SK-N-SH treated with all-trans-retinoic acid at 6 μM for 48 hours (cell line): ENCODE measurements around the gene THRB.

Experiments used
- ATAC-seq: fragments of 200-7000 bp; cut with Tn5 transposase; 3 replicates; pipeline ENCODE4 v1.9.1; 2020; ENCODE audit warnings: mild to moderate bottlenecking, moderate library complexity
- ARNTL ChIP-seq: fragments of 450-650 bp; formaldehyde crosslinking; IDR thresholded peaks from 2 replicates; pipeline ENCODE4 v1.5.0; 2020; ENCODE audit warnings: low read depth, mild to moderate bottlenecking, moderate library complexity, borderline replicate concordance
- BACH2 ChIP-seq: fragments of 250-450 bp; sonication (Bioruptor Pico); IDR thresholded peaks from 2 replicates; pipeline ENCODE4 v1.9.0; 2021; ENCODE audit warnings: mild to moderate bottlenecking, borderline replicate concordance
- ESRRG ChIP-seq: fragments of 250-450 bp; sonication (Bioruptor Pico); IDR thresholded peaks from 2 replicates; pipeline ENCODE4 v1.6.1; 2021; ENCODE audit warnings: mild to moderate bottlenecking
- GLIS3 ChIP-seq: fragments of 250-450 bp; sonication (Bioruptor Pico); IDR thresholded peaks from 2 replicates; pipeline ENCODE4 v1.5.0; 2020; ENCODE audit warnings: mild to moderate bottlenecking, moderate library complexity
- ISL1 ChIP-seq: fragments of 250-450 bp; sonication (Bioruptor Pico); IDR thresholded peaks from 2 replicates; pipeline ENCODE4 v2.1.2; 2022; ENCODE audit warnings: mild to moderate bottlenecking, moderate library complexity
- OSR1 ChIP-seq: fragments of 250-450 bp; sonication (Bioruptor Pico); IDR thresholded peaks from 2 replicates; pipeline ENCODE4 v1.8.0; 2022; ENCODE audit warnings: moderate library complexity, mild to moderate bottlenecking, inconsistent platforms
- PPARA ChIP-seq: fragments of 250-450 bp; sonication (Bioruptor Pico); IDR thresholded peaks from 2 replicates; pipeline ENCODE4 v1.5.0; 2020; ENCODE audit warnings: mild to moderate bottlenecking, borderline replicate concordance
- RARB ChIP-seq: fragments of 250-450 bp; sonication (Bioruptor Pico); IDR thresholded peaks from 2 replicates; pipeline ENCODE4 v1.8.0; 2021; ENCODE audit warnings: mild to moderate bottlenecking, moderate library complexity
- SNAI2 ChIP-seq: fragments of 250-450 bp; sonication (Bioruptor Pico); IDR thresholded peaks from 2 replicates; pipeline ENCODE4 v1.5.0; 2020; ENCODE audit warnings: mild to moderate bottlenecking, moderate library complexity
- TCF4 ChIP-seq: fragments of 250-450 bp; sonication (Bioruptor Pico); IDR thresholded peaks from 2 replicates; pipeline ENCODE4 v1.8.0; 2021; ENCODE audit warnings: mild to moderate bottlenecking, moderate library complexity, borderline replicate concordance
- TSHZ2 ChIP-seq: fragments of 250-450 bp; sonication (Bioruptor Pico); IDR thresholded peaks from 2 replicates; pipeline ENCODE4 v1.5.0; 2020; ENCODE audit warnings: mild to moderate bottlenecking, moderate library complexity
- ZC3H10 ChIP-seq: fragments of 250-450 bp; sonication (Bioruptor Pico); IDR thresholded peaks from 2 replicates; pipeline ENCODE4 v1.5.1; 2021; ENCODE audit warnings: mild to moderate bottlenecking, moderate library complexity
- ZFP3 ChIP-seq: fragments of 250-450 bp; sonication (Bioruptor Pico); IDR thresholded peaks from 2 replicates; pipeline ENCODE4 v1.5.0; 2020; ENCODE audit warnings: mild to moderate bottlenecking, moderate library complexity
- ZFP30 ChIP-seq: fragments of 450-650 bp; formaldehyde crosslinking; IDR thresholded peaks from 2 replicates; pipeline ENCODE4 v1.5.0; 2022; ENCODE audit warnings: mild to moderate bottlenecking, moderate library complexity
- ZNF565 ChIP-seq: fragments of 450-650 bp; formaldehyde crosslinking; conservative IDR thresholded peaks from 2 replicates; pipeline ENCODE4 v1.5.0; 2020; ENCODE audit warnings: low read depth, mild to moderate bottlenecking, moderate library complexity
- ZNF70 ChIP-seq: fragments of 450-650 bp; formaldehyde crosslinking; IDR thresholded peaks from 2 replicates; pipeline ENCODE4 v1.5.0; 2020; ENCODE audit warnings: mild to moderate bottlenecking, moderate library complexity
- ZNF8 ChIP-seq: fragments of 450-650 bp; formaldehyde crosslinking; IDR thresholded peaks from 2 replicates; pipeline ENCODE4 v1.5.0; 2020; ENCODE audit warnings: mild to moderate bottlenecking, moderate library complexity
- TF ChIP-seq, protein P1 (sequence below): fragments of 250-450 bp; sonication (Bioruptor Pico); IDR thresholded peaks from 2 replicates; pipeline ENCODE4 v1.5.1; 2021; ENCODE audit warnings: mild to moderate bottlenecking, moderate library complexity
- TF ChIP-seq, protein P2 (sequence below): fragments of 250-450 bp; sonication (Bioruptor Pico); IDR thresholded peaks from 2 replicates; pipeline ENCODE4 v1.8.0; 2021; ENCODE audit warnings: low read depth, mild to moderate bottlenecking, moderate library complexity, borderline replicate concordance
- TF ChIP-seq, protein P3 (sequence below): fragments of 250-450 bp; sonication (Bioruptor Pico); IDR thresholded peaks from 2 replicates; pipeline ENCODE4 v1.5.1; 2020; ENCODE audit warnings: low read depth, mild to moderate bottlenecking, moderate library complexity

THRB gene

GRCh38 chr3:24519368-24520100 is 24.9 kb upstream of the THRB start:
- TF ChIP-seq ZC3H10 (CRISPR knock-in tag) (no peak), TSHZ2 (no peak), SNAI2 (CRISPR knock-in tag) (no peak)
- no peak for ATAC-seq

- TF ChIP-seq ISL1 (CRISPR knock-in tag) (no peak), TCF4 (CRISPR knock-in tag) (no peak), ZFP3 (CRISPR knock-in tag) (no peak), BACH2 (CRISPR knock-in tag) (no peak), ZNF8 (CRISPR knock-in tag) (no peak), ZNF70 (no peak), PPARA (CRISPR knock-in tag) (no peak), OSR1 (CRISPR knock-in tag) (no peak), ARNTL (CRISPR knock-in tag) (no peak), ZNF565 (no peak), TSHZ2 (no peak), ESRRG (no peak)
- TF ChIP-seq, protein P1, sequence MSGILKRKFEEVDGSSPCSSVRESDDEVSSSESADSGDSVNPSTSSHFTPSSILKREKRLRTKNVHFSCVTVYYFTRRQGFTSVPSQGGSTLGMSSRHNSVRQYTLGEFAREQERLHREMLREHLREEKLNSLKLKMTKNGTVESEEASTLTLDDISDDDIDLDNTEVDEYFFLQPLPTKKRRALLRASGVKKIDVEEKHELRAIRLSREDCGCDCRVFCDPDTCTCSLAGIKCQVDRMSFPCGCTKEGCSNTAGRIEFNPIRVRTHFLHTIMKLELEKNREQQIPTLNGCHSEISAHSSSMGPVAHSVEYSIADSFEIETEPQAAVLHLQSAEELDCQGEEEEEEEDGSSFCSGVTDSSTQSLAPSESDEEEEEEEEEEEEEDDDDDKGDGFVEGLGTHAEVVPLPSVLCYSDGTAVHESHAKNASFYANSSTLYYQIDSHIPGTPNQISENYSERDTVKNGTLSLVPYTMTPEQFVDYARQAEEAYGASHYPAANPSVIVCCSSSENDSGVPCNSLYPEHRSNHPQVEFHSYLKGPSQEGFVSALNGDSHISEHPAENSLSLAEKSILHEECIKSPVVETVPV = no peak
- TF ChIP-seq, protein P2, sequence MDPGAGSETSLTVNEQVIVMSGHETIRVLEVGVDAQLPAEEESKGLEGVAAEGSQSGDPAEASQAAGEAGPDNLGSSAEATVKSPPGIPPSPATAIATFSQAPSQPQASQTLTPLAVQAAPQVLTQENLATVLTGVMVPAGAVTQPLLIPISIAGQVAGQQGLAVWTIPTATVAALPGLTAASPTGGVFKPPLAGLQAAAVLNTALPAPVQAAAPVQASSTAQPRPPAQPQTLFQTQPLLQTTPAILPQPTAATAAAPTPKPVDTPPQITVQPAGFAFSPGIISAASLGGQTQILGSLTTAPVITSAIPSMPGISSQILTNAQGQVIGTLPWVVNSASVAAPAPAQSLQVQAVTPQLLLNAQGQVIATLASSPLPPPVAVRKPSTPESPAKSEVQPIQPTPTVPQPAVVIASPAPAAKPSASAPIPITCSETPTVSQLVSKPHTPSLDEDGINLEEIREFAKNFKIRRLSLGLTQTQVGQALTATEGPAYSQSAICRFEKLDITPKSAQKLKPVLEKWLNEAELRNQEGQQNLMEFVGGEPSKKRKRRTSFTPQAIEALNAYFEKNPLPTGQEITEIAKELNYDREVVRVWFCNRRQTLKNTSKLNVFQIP (CRISPR knock-in tag) = no peak
- TF ChIP-seq, protein P3, sequence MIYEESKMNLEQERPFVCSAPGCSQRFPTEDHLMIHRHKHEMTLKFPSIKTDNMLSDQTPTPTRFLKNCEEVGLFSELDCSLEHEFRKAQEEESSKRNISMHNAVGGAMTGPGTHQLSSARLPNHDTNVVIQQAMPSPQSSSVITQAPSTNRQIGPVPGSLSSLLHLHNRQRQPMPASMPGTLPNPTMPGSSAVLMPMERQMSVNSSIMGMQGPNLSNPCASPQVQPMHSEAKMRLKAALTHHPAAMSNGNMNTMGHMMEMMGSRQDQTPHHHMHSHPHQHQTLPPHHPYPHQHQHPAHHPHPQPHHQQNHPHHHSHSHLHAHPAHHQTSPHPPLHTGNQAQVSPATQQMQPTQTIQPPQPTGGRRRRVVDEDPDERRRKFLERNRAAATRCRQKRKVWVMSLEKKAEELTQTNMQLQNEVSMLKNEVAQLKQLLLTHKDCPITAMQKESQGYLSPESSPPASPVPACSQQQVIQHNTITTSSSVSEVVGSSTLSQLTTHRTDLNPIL (CRISPR knock-in tag) = no peak
- TF ChIP-seq, all 23 proteins: peak for 0
- no peak for ATAC-seq
Observed at GRCh38 chr3:24518990-24519367, 24.3 kb upstream of the THRB start.

- ATAC-seq = no peak
- no peak for TF ChIP-seq ZNF70
- no peak for TF ChIP-seq ZNF8 (CRISPR knock-in tag)
- no peak for TF ChIP-seq BACH2 (CRISPR knock-in tag)
- no peak for TF ChIP-seq RARB (CRISPR knock-in tag)
- TF ChIP-seq ZC3H10 (CRISPR knock-in tag) = no peak
- no peak for TF ChIP-seq ZFP30
- TF ChIP-seq SNAI2 (CRISPR knock-in tag) = no peak
- TF ChIP-seq TSHZ2 = no peak
- no peak for TF ChIP-seq OSR1 (CRISPR knock-in tag)
- TF ChIP-seq ARNTL (CRISPR knock-in tag) = no peak
- TF ChIP-seq, protein P1 = no peak
- no peak for TF ChIP-seq GLIS3 (CRISPR knock-in tag)
- no peak for TF ChIP-seq PPARA (CRISPR knock-in tag)
- TF ChIP-seq ZNF565 = no peak
- no peak for TF ChIP-seq ZFP3 (CRISPR knock-in tag)
Observed at GRCh38 chr3:24514119-24514518, 19.5 kb upstream of the THRB start.
